ENCODE measurements around the gene CCL18.
"Not testable (repeated sequence)": the region's sequence is repeated elsewhere in the genome, so short reads cannot be mapped to it uniquely, and the experiment has no call there.

CCL18 gene

GRCh38 chr17:36118477-36119353, 54.6 kb downstream of the CCL18 start:
- Mint-ChIP-seq H3K9me3 (no peaks in the 10 kb centered on the region), H3K4me3 (no peak overlapping the region), H3K36me3 (no peaks in the 10 kb centered on the region), H3K4me1 (no peaks in the 10 kb centered on the region), H3K27ac (no peak overlapping the region), H3K27me3 (peaks cover 12% of the 10 kb centered on the region)
- CTCF ChIA-PET: interaction anchor here (1.3 to 1.6 kb wide), 3 partner anchors 30 to 143 kb away, joined by 3 to 9 read pairs (median 5); no protein-coding TSS in a partner anchor
- no peak for DNase-seq

GRCh38 chr17:36120221-36120620, 56.1 kb downstream of the CCL18 start:
- CTCF ChIA-PET: no interaction called here
- Mint-ChIP-seq H3K27ac (no peak overlapping the region), H3K4me1 (no peaks in the 10 kb centered on the region), H3K9me3 (peaks cover under 1% of the 10 kb centered on the region), H3K36me3 (no peaks in the 10 kb centered on the region), H3K27me3 (peaks cover 12% of the 10 kb centered on the region), H3K4me3 (no peak overlapping the region)
- DNase-seq: no peak

GRCh38 chr17:36121099-36121498, 57.0 kb downstream of the CCL18 start:
- DNase-seq, H3K4me1 Mint-ChIP-seq, H3K9me3 Mint-ChIP-seq, CTCF ChIA-PET, H3K36me3 Mint-ChIP-seq, H3K4me3 Mint-ChIP-seq, H3K27ac Mint-ChIP-seq: not testable (repeated sequence)
- peaks cover 12% of the 10 kb centered on the region for H3K27me3 Mint-ChIP-seq
